Lower lobe of right lung (tissue), 2 donors: ENCODE measurements around the gene SFI1. TPM values are rescaled to one million over a fixed set of nuclear protein-coding genes. Genes with fewer than 3 reads are reported as not detected.
A peak's percentile ranks its signal among the peaks of the same experiment; 100 is the strongest.
"Not testable (repeated sequence)": the region's sequence is repeated elsewhere in the genome, so short reads cannot be mapped to it uniquely, and the experiment has no call there.

Experiments
- ATAC-seq, 2 donors: fragments of 200-7000 bp; cut with Tn5 transposase; one replicate each; pipeline ENCODE4 v1.9.1; 2020 to 2022; ENCODE audit warnings: mild to moderate bottlenecking in 2 of 2, moderate library complexity in 2 of 2
- DNase-seq: peaks from one replicate; pipeline ENCODE4 v3.0.0-alpha.2; 2020
- H3K27ac ChIP-seq: fragments of 200-600 bp; one replicate; pipeline ENCODE4 v1.8.0; 2022
- H3K27me3 ChIP-seq: fragments of 200-600 bp; one replicate; pipeline ENCODE4 v1.8.0; 2022; ENCODE audit warnings: low read depth
- H3K36me3 ChIP-seq: fragments of 200-600 bp; one replicate; pipeline ENCODE4 v1.8.0; 2022; ENCODE audit warnings: mild to moderate bottlenecking
- H3K4me1 ChIP-seq: fragments of 200-600 bp; one replicate; pipeline ENCODE4 v1.8.0; 2022
- H3K4me3 ChIP-seq: fragments of 200-600 bp; one replicate; pipeline ENCODE4 v1.8.0; 2022; ENCODE audit warnings: mild to moderate bottlenecking
- H3K9me3 ChIP-seq: fragments of 200-600 bp; one replicate; pipeline ENCODE4 v1.8.0; 2022
- CTCF ChIP-seq: fragments of 200-600 bp; IDR thresholded peaks from one replicate; pipeline ENCODE4 v1.8.0; 2022; ENCODE audit warnings: antibody characterized with exemption, mild to moderate bottlenecking
- intact Hi-C: fragments of 100-400 bp; cut with DNase I; formaldehyde crosslinking; loops from one replicate; pipeline ENCODE4 v1.11.0; 2022
- microRNA-seq: library from miRNA; unstranded; fragments of <30 nt; microRNA quantifications from one replicate; pipeline ENCODE4 v1.2.0, GENCODE V29; 2020; ENCODE audit warnings: borderline number of aligned reads
- total RNA-seq: library from RNA; stranded (reverse); fragmentation: NEBNext Ultra II Directional; extraction: Animal tissue kit (Norgen Biotek cat#: 25700); gene quantifications from one replicate; pipeline ENCODE4 v1.2.1, GENCODE V29; 2021
- donor health status: DM: no; HTN: yes; CAD: no; lungs with severe emphysema.

The SFI1 gene
- total RNA-seq, 1 donor from 2014 or later, result 37.5 TPM

- Histone ChIP-seq H3K27me3 (no peaks in the 10 kb centered on the region), H3K4me1 (peaks cover 9% of the 10 kb centered on the region), H3K27ac (no peak overlapping the region), H3K4me3 (no peak overlapping the region), H3K9me3 (no peaks in the 10 kb centered on the region), H3K36me3 (peaks cover 11% of the 10 kb centered on the region)
- DNase-seq (no peak), ATAC-seq (no peak)
- intact Hi-C loops, result no loop called here
- no peak for TF ChIP-seq CTCF
These were observed 158.1 kb downstream of the SFI1 start for GRCh38 chr22:31654408-31654807.

DNA sequence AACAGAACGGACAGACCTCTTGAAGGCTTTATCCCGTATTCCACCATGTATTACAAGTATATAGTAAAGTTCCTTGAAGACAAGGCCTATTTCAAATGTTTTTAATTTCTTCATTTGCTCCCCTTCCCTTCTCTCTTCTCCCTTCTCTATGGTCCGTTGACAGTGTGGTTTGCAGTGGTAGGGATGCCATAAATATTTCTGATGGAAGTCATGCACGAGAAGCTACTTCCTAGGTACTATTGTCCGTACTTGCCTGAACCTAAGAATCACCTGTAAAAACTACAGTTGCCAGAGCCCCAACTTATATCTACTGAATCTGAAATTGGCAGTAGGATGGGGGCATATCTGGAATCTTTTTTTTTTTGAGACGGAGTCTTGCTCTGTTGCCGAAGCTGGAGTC lies 162.9 kb downstream of the SFI1 start:
- Histone ChIP-seq H3K27me3 (no peaks in the 10 kb centered on the region), H3K27ac (no peak overlapping the region), H3K36me3 (no peaks in the 10 kb centered on the region), H3K9me3 (no peaks in the 10 kb centered on the region), H3K4me3 (no peak overlapping the region), H3K4me1 (peaks cover 20% of the 10 kb centered on the region)
- no peak for TF ChIP-seq CTCF
- no peak for DNase-seq
- intact Hi-C loops, result no loop called here
- no peak for ATAC-seq

- H3K27me3 ChIP-seq, DNase-seq, H3K9me3 ChIP-seq, H3K36me3 ChIP-seq, intact Hi-C loops, ATAC-seq, H3K27ac ChIP-seq: not testable (repeated sequence)
- H3K4me1 ChIP-seq, result peaks cover 20% of the 10 kb centered on the region
- peak overlapping the region; percentile 99 for H3K4me3 ChIP-seq
These were observed 164.6 kb downstream of the SFI1 start for GRCh38 chr22:31660860-31661341.

- ATAC-seq, result peak; percentile 100
- Histone ChIP-seq H3K9me3 (no peaks in the 10 kb centered on the region), H3K4me1 (peaks cover 20% of the 10 kb centered on the region), H3K36me3 (no peaks in the 10 kb centered on the region), H3K4me3 (peak within 1 kb of the TSS; percentile 99), H3K27me3 (no peaks in the 10 kb centered on the region), H3K27ac (peak within 1 kb of the TSS; percentile 79)
- DNase-seq, result peak; percentile 97
- intact Hi-C loops, result no loop called here
- TF ChIP-seq CTCF, result no peak
These were observed 165.7 kb downstream of the SFI1 start, which contains the start of gene PISD for GRCh38 chr22:31661851-31662667. Gene PISD, minus strand, starts transcription at chr22:31662215. Its CDS starts 7 bp downstream, at chr22:31662208.

- Histone ChIP-seq H3K4me3 (peak overlapping the region; percentile 99), H3K27me3 (no peaks in the 10 kb centered on the region), H3K36me3 (no peaks in the 10 kb centered on the region), H3K27ac (peak overlapping the region; percentile 79), H3K9me3 (no peaks in the 10 kb centered on the region), H3K4me1 (peaks cover 20% of the 10 kb centered on the region)
- no peak for DNase-seq
- intact Hi-C loops, result no loop called here
- no peak for TF ChIP-seq CTCF
- no peak for ATAC-seq
These were observed 166.3 kb downstream of the SFI1 start for GRCh38 chr22:31662668-31663037.

Small RNAs within 50 kb of the gene (microRNA-seq; reads per million reads assigned to microRNA genes)
- gene MIR7109, result not detected

Other genes with a start within 250 kb of the SFI1 start
- 54.9 TPM for gene PIK3IP1, start 204.0 kb upstream of the SFI1 start, total RNA-seq
- gene PATZ1, start 150.2 kb upstream of the SFI1 start, total RNA-seq, result 25.8 TPM
- 44.5 TPM for gene DRG1, start 96.9 kb upstream of the SFI1 start, total RNA-seq
- gene EIF4ENIF1, start 6.7 kb upstream of the SFI1 start, total RNA-seq, result 31.5 TPM
- 47.3 TPM for gene PISD, start 165.7 kb downstream of the SFI1 start, total RNA-seq